HuH-7.5 (cell line): ENCODE data around the gene CACNA1D.
A peak's percentile ranks its signal among the peaks of the same experiment; 100 is the strongest.
"Not testable (repeated sequence)": the region's sequence is repeated elsewhere in the genome, so short reads cannot be mapped to it uniquely, and the experiment has no call there.

ENCODE experiments used
- DNase-seq: peaks from one replicate; pipeline ENCODE4 v3.0.0; 2011; ENCODE audit warnings: low spot score

The CACNA1D gene

GRCh38 chr3:53657651-53658050 lies 163.2 kb downstream of the CACNA1D start:
- DNase-seq: no peak

- no peak for DNase-seq
Observed at GRCh38 chr3:53658613-53659193, 164.3 kb downstream of the CACNA1D start.

- no peak for DNase-seq
Observed at GRCh38 chr3:53659996-53660395, 165.6 kb downstream of the CACNA1D start.

GRCh38 chr3:53661480-53661879 lies 167.1 kb downstream of the CACNA1D start:
- DNase-seq: no peak

GRCh38 chr3:53664812-53665211 lies 170.4 kb downstream of the CACNA1D start:
- not testable (repeated sequence) for DNase-seq

- no peak for DNase-seq
Observed at GRCh38 chr3:53665608-53666425, 171.4 kb downstream of the CACNA1D start.

- DNase-seq: no peak
Observed at GRCh38 chr3:53668872-53669271, 174.5 kb downstream of the CACNA1D start.

GRCh38 chr3:53670721-53671120 lies 176.3 kb downstream of the CACNA1D start:
- no peak for DNase-seq

- DNase-seq: no peak
Observed at GRCh38 chr3:53671192-53671960, 177.0 kb downstream of the CACNA1D start.

GRCh38 chr3:53671961-53672299 lies 177.5 kb downstream of the CACNA1D start:
- DNase-seq: no peak

- DNase-seq: no peak
Observed at GRCh38 chr3:53672981-53673380, 178.6 kb downstream of the CACNA1D start.

- DNase-seq: no peak
Observed at GRCh38 chr3:53673722-53674350, 179.4 kb downstream of the CACNA1D start.

- DNase-seq: no peak
Observed at GRCh38 chr3:53674582-53674981, 180.2 kb downstream of the CACNA1D start.

- no peak for DNase-seq
Observed at GRCh38 chr3:53675022-53675697, 180.7 kb downstream of the CACNA1D start.

GRCh38 chr3:53675942-53676341 lies 181.5 kb downstream of the CACNA1D start:
- DNase-seq: no peak

- DNase-seq: peak; percentile 24
Observed at GRCh38 chr3:53677413-53677812, 183.0 kb downstream of the CACNA1D start.

- DNase-seq: no peak
Observed at GRCh38 chr3:53680028-53680427, 185.6 kb downstream of the CACNA1D start.

GRCh38 chr3:53682807-53683206 lies 188.4 kb downstream of the CACNA1D start:
- no peak for DNase-seq

- DNase-seq: no peak
Observed at GRCh38 chr3:53688066-53688465, 193.7 kb downstream of the CACNA1D start.

- no peak for DNase-seq
Observed at GRCh38 chr3:53688989-53689388, 194.6 kb downstream of the CACNA1D start.

- DNase-seq: no peak
Observed at GRCh38 chr3:53689681-53690080, 195.3 kb downstream of the CACNA1D start.

GRCh38 chr3:53690521-53690920 lies 196.1 kb downstream of the CACNA1D start:
- no peak for DNase-seq
